H1 (cell line): ENCODE results near the gene IFNGR1. TPM values are rescaled to one million over a fixed set of nuclear protein-coding genes. Genes with fewer than 3 reads are reported as not detected.

ENCODE experiments used
- MAX ChIP-seq: IDR thresholded peaks from 2 replicates; pipeline ENCODE4 v1.6.1; 2012; ENCODE audit warnings: inconsistent platforms
- RFX5 ChIP-seq: IDR thresholded peaks from 2 replicates; pipeline ENCODE4 v1.6.1; 2011; ENCODE audit warnings: low read depth, low read length, improper control_type of control experiment, borderline replicate concordance
- TAF7 ChIP-seq: optimal IDR thresholded peaks from 2 replicates; pipeline ENCODE3; 2011; ENCODE audit warnings: low read depth, mild to moderate bottlenecking, inconsistent platforms, low read length, moderate library complexity, borderline replicate concordance
- TEAD4 ChIP-seq: IDR thresholded peaks from 2 replicates; pipeline ENCODE4 v1.6.1; 2012; ENCODE audit warnings: low read depth, low read length, inconsistent platforms, mixed read lengths
- USF2 ChIP-seq: IDR thresholded peaks from 2 replicates; pipeline ENCODE4 v1.6.1; 2011; ENCODE audit warnings: low read length, improper control_type of control experiment
- polyA plus RNA-seq, 7 experiments: library from polyadenylated mRNA; depleted of rRNA in 3 of 7; stranded (reverse) in 5 of 7; unstranded in 2 of 7; fragments of >200 nt in 5 of 7; fragments of 200-250 nt in 2 of 7; gene quantifications; 1 replicate in 5 of 7; 2 replicates in 1 of 7; 4 replicates in 1 of 7; pipeline versions ENCODE4 v1.2.1 to v1.2.3, GENCODE V29; 2011 to 2013; ENCODE audit warnings: missing spikeins in 2 of 7, mixed read lengths in 2 of 7
- total RNA-seq: library from RNA; stranded (reverse); fragmentation: NEBNext Ultra II Directional; extraction: Animal tissue kit (Norgen Biotek cat#: 25700); gene quantifications from 2 replicates; pipeline ENCODE4 v1.2.1, GENCODE V29; 2021

IFNGR1 gene
- total and polyA plus RNA-seq, 2 of the 8 experiments (the other 6 are each of a cell fraction or from before 2014, with no cell fraction given), result 9.7 to 20.9 TPM

- no peak for TF ChIP-seq MAX
- no peak for TF ChIP-seq RFX5
- no peak for TF ChIP-seq TEAD4
- TF ChIP-seq TAF7, result no peak
- no peak for TF ChIP-seq USF2
Observed at GRCh38 chr6:137175868-137176245, 43.3 kb downstream of the IFNGR1 start (continued).
